Pancreas (tissue), 10 donors: Measurements from ENCODE around the gene GRID1. TPM values are rescaled to one million over a fixed set of nuclear protein-coding genes. Genes with fewer than 3 reads are reported as not detected.
"Not testable (repeated sequence)": the region's sequence is repeated elsewhere in the genome, so short reads cannot be mapped to it uniquely, and the experiment has no call there.

Experiments
- ATAC-seq, 4 donors: fragments of 200-7000 bp; cut with Tn5 transposase; one replicate each; pipeline versions ENCODE4 v1.8.0 to v1.9.1; 2020; ENCODE audit warnings: mild to moderate bottlenecking in 4 of 4, moderate library complexity in 4 of 4
- DNase-seq, 6 donors: peaks; one replicate each; pipeline ENCODE4 v3.0.0-alpha.2; 2020
- FAIRE-seq: peaks from 2 replicates; lab custom pipeline; 2012; peaks lifted over from hg19 to GRCh38; lab: Jason Lieb, UNC
- H3K27ac ChIP-seq, 4 donors: fragments of 200-600 bp; sonication (generic); 1 replicate in 3 of 4; 2 replicates in 1 of 4; pipeline versions ENCODE4 v1.5.0 to v1.8.0; 2020
- H3K27me3 ChIP-seq, 4 donors: fragments of 200-600 bp; one replicate each; pipeline ENCODE4 v1.8.0; 2021
- H3K36me3 ChIP-seq, 3 donors: fragments of 200-600 bp; sonication (generic) in 1 of 3; one replicate each; pipeline versions ENCODE4 v1.5.0 to v1.8.0; 2020 to 2021
- H3K4me1 ChIP-seq, 3 donors: fragments of 200-600 bp; one replicate each; pipeline ENCODE4 v1.8.0; 2021
- H3K4me3 ChIP-seq, 4 donors: fragments of 200-600 bp; sonication (generic) in 2 of 4; one replicate each; pipeline versions ENCODE4 v1.5.0 to v1.8.0; 2020 to 2021
- H3K9me3 ChIP-seq, 4 donors: fragments of 200-600 bp; one replicate each; pipeline ENCODE4 v1.8.0; 2021
- WGBS, 2 donors: extraction: QIAGEN DNeasy Blood & Tissue Kit; methylation state at CpG; one replicate each; pipeline ENCODE4 v1.1.7; 2013; 5-methylcytosine and 5-hydroxymethylcytosine counted together
- intact Hi-C, 3 donors: fragments of 100-400 bp; cut with DNase I; formaldehyde crosslinking; loops; one replicate each; pipeline versions ENCODE4 v1.11.1 to v1.14.2; 2022
- polyA plus RNA-seq, 2 donors: library from polyadenylated mRNA; stranded (reverse); fragments of 200-250 nt; gene quantifications; one replicate each; pipeline ENCODE4 v1.2.3, GENCODE V29; 2013
- total RNA-seq, 6 donors: library from RNA; stranded (reverse); fragmentation: NEBNext Ultra II Directional in 4 of 6; extraction: Animal tissue kit (Norgen Biotek cat#: 25700) in 4 of 6; gene quantifications; one replicate each; pipeline versions ENCODE4 v1.2.1 to v1.2.4, GENCODE V29; 2021 to 2023
- TF ChIP-seq, protein P1 (sequence below), 4 donors: fragments of 200-600 bp; sonication (generic) in 3 of 4; IDR thresholded peaks; one replicate each; pipeline versions ENCODE4 v1.5.0 to v1.8.0; 2021; ENCODE audit warnings: antibody characterized with exemption in 4 of 4
- donor health status: healthy with polysubstance abuse.
- donor health status: DM: no; HTN: no; CAD: no; lungs with moderate emphysema.
- donor health status: DM: no; HTN: no; CAD: no.
- donor health status: control.
- donor health status: control.
- donor health status: Bipolar disorder and iron deficiency.
- donor health status: DM: yes; HTN: yes; CAD: no.
- donor health status: DM: no; HTN: no; CAD: no.
- donor health status: DM: no; HTN: no; CAD: no.
- donor health status: DM: yes; HTN: yes; CAD: no.

GRID1 gene
- total and polyA plus RNA-seq, 8 donors = 0.05 to 1.5 (median 0.91) TPM

DNA sequence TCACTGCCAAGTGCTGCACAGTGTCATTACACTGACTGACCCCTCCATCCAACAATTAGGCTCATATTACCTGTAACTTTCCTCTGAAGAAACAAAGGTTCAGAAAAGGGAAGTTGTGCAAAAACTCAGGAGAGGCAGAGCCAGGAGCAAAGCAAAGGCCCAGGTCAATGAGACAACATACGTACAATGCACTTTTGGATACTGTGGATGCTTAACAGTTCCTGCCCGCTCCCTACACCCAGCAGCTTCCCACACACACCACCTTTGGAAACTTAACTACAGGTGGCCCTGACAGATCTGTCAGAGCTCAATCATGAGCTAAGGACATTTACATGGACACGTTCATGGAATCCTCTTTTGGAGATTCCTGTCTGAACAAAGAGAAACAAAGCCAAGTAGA is 515.9 kb downstream of the GRID1 start:
- H3K36me3 ChIP-seq = no peaks in the 10 kb centered on the region
- DNase-seq = no peak
- TF ChIP-seq, protein P1, sequence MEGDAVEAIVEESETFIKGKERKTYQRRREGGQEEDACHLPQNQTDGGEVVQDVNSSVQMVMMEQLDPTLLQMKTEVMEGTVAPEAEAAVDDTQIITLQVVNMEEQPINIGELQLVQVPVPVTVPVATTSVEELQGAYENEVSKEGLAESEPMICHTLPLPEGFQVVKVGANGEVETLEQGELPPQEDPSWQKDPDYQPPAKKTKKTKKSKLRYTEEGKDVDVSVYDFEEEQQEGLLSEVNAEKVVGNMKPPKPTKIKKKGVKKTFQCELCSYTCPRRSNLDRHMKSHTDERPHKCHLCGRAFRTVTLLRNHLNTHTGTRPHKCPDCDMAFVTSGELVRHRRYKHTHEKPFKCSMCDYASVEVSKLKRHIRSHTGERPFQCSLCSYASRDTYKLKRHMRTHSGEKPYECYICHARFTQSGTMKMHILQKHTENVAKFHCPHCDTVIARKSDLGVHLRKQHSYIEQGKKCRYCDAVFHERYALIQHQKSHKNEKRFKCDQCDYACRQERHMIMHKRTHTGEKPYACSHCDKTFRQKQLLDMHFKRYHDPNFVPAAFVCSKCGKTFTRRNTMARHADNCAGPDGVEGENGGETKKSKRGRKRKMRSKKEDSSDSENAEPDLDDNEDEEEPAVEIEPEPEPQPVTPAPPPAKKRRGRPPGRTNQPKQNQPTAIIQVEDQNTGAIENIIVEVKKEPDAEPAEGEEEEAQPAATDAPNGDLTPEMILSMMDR (IDR thresholded peaks at IDR 0.05) = no peak
- no peaks in the 10 kb centered on the region for H3K27me3 ChIP-seq
- no peak overlapping the region for H3K27ac ChIP-seq
- 85 to 92% methylated on average over 3 of the region's 3 CpGs for WGBS, 2 donors
- H3K4me1 ChIP-seq = no peaks in the 10 kb centered on the region
- no peak overlapping the region for H3K4me3 ChIP-seq
- H3K9me3 ChIP-seq = no peaks in the 10 kb centered on the region
- intact Hi-C loops = no loop called here
- no peak for ATAC-seq
- no peak for FAIRE-seq

DNA sequence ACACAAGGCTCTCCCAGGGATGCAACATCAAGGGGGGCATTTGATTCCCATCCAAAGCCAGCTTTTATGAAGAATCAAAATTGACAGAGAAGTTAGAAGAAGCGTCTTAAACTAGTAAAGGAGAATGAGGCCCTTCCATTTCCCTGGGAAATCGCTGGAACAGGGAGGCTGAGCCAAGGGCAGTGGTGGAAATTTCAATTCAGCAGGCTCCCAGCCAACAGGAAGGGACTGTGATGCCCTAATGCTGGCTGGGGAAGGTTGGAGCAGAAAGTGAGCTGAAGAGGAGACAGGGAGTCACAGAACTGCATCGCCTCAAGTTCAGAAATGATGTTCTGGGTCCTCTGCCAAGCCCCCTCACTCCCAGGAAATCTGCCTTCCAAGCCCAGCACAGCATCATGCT is 517.3 kb downstream of the GRID1 start:
- Histone ChIP-seq H3K27ac (no peak overlapping the region), H3K36me3 (no peaks in the 10 kb centered on the region), H3K4me3 (no peak overlapping the region), H3K27me3 (no peaks in the 10 kb centered on the region), H3K9me3 (no peaks in the 10 kb centered on the region), H3K4me1 (no peaks in the 10 kb centered on the region)
- TF ChIP-seq, protein P1 (IDR thresholded peaks at IDR 0.05) = no peak
- WGBS, 2 donors = 50 to 62% methylated on average over 3 of the region's 3 CpGs
- intact Hi-C loops = no loop called here
- DNase-seq (no peak), FAIRE-seq (no peak), ATAC-seq (no peak)

DNA sequence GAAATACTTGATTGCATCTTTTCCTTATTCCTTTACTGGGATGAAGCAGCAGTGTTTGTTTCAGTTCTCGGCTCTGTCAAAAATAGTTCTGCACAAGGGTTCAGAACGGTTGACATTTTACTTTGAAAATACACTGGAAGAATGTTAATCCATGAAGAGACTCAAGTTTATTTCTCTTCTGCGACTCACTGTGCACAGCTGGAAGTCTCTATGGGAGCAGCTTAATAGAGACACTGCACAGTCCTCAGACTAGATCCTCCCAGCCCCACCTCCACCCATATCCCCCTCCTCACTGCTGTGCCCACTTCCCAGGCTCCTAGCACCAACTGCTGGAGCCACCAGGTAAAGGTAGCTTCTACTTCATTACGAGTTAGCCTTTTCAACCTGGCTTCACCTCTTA is 517.8 kb downstream of the GRID1 start:
- intact Hi-C loops = no loop called here
- Histone ChIP-seq H3K36me3 (no peaks in the 10 kb centered on the region), H3K27me3 (no peaks in the 10 kb centered on the region), H3K4me3 (no peak overlapping the region), H3K27ac (no peak overlapping the region), H3K4me1 (no peaks in the 10 kb centered on the region), H3K9me3 (no peaks in the 10 kb centered on the region)
- TF ChIP-seq, protein P1 (IDR thresholded peaks at IDR 0.05) = no peak
- 65 to 71% methylated on average over 4 of the region's 4 CpGs for WGBS, 2 donors
- FAIRE-seq = no peak
- ATAC-seq = no peak
- no peak for DNase-seq

DNA sequence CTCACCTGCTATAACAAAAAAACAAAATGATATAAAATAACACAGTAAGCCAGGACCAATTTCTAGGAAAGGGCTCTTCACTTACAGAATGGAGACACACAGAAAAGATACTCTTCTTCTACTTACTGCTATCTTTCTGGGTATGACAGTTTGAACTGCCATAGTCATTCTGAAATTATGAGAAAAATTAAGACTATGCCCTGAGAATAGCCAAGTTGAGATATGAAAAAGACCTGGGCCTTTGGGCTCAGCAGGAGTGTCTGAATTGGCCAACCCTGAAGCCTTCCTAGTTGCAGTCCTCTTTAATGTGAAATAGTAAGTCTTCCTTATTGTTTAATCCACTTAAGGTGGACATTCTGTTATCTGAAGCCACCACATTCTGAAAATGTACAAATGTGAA is 519.5 kb downstream of the GRID1 start:
- FAIRE-seq (no peak), ATAC-seq (no peak), DNase-seq (no peak)
- Histone ChIP-seq H3K4me1 (no peaks in the 10 kb centered on the region), H3K27me3 (no peaks in the 10 kb centered on the region), H3K27ac (no peak overlapping the region), H3K4me3 (no peak overlapping the region), H3K9me3 (no peaks in the 10 kb centered on the region), H3K36me3 (no peaks in the 10 kb centered on the region)
- TF ChIP-seq, protein P1 (IDR thresholded peaks at IDR 0.05) = no peak
- intact Hi-C loops = no loop called here

DNA sequence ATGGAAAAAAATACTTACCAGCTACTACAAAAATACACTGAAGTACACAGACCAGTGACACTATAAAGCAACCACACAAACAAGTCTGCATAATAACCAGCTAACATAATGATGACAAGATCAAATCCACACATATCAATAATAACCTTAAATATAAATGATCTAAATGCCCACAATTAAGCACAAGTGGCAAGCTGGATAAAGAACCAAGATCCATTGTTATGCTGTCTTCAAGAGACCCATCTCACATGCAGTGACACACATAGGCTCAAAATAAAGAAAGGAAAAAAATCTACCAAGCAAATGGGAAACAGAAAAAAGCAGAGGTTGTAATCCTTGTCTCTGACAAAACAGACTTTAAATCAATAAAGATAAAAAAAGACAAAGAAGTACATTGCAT is 527.9 kb downstream of the GRID1 start:
- H3K4me3 ChIP-seq, H3K36me3 ChIP-seq, H3K27me3 ChIP-seq, H3K9me3 ChIP-seq, H3K4me1 ChIP-seq, intact Hi-C loops, DNase-seq, ATAC-seq, H3K27ac ChIP-seq, FAIRE-seq: not testable (repeated sequence)

DNA sequence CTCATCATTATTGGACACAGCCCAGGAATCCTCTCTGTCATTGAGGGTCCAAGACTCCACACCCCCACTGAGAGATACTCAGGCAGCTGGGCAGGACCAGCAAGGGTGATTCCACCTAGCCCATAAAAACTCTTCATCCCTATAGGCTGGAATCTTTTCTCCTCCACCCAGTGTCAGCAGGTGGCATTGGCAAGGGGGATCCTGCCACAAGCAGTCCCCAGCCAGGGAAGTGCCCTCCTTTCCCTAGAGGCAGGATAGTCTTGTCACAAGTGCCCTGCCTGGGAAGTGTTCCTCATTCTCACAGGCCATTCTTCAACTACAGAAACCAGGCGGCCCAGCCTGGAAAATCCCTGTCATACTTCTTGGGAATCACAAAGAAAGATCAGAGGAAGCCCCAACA is 533.6 kb downstream of the GRID1 start:
- DNase-seq = no peak
- Histone ChIP-seq H3K4me1 (no peaks in the 10 kb centered on the region), H3K4me3 (no peak overlapping the region), H3K36me3 (no peaks in the 10 kb centered on the region), H3K27me3 (no peaks in the 10 kb centered on the region), H3K9me3 (no peaks in the 10 kb centered on the region), H3K27ac (no peak overlapping the region)
- TF ChIP-seq, protein P1 (IDR thresholded peaks at IDR 0.05) = no peak
- intact Hi-C loops = no loop called here
- FAIRE-seq = no peak
- 42 to 48% methylated on average over 1 of the region's 1 CpG for WGBS, 2 donors
- no peak for ATAC-seq
